ENCODE measurements around the gene FOXQ1.
"Not testable (repeated sequence)": the region's sequence is repeated elsewhere in the genome, so short reads cannot be mapped to it uniquely, and the experiment has no call there.

The FOXQ1 gene

DNA sequence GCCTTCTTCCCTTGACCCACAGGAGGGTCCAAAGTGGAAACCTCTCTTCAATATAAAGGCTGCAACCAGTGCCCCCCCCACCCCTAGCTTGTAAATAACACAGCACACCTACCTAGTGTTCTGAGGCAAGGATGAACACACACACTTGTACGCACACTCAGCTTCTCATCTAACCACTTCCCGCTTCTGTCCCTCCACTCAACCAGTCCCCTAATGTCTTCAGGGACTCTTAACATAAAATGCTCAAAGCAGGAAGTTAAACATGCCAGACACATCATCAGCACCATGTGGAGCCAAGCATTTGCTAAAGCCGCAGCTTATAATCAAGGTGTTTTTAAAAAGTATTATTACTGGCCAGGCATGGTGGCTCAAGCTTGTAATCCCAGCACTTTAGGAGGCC lies 35.3 kb downstream of the FOXQ1 start:
- TF ChIP-seq POLR2AphosphoS5 (IDR thresholded peaks at IDR 0.05; ENCODE audit: low read depth, low read length), result no peak
- TF ChIP-seq POLR2A (IDR thresholded peaks at IDR 0.05; ENCODE audit: low read depth, low read length), result no peak
- no peak for TF ChIP-seq TAF1 (IDR thresholded peaks at IDR 0.05; ENCODE audit: low read depth, low read length)
- no peak for TF ChIP-seq PAX5 (IDR thresholded peaks at IDR 0.05; ENCODE audit: insufficient read depth, low read length, severe bottlenecking)
- TF ChIP-seq SPI1 (IDR thresholded peaks at IDR 0.05; ENCODE audit: low read depth, low read length), result no peak
- TF ChIP-seq POU2F2 (IDR thresholded peaks at IDR 0.05; ENCODE audit: low read depth, low read length), result no peak
- FAIRE-seq (no peak), DNase-seq (ENCODE audit: insufficient read length, low spot score) (no peak)

DNA sequence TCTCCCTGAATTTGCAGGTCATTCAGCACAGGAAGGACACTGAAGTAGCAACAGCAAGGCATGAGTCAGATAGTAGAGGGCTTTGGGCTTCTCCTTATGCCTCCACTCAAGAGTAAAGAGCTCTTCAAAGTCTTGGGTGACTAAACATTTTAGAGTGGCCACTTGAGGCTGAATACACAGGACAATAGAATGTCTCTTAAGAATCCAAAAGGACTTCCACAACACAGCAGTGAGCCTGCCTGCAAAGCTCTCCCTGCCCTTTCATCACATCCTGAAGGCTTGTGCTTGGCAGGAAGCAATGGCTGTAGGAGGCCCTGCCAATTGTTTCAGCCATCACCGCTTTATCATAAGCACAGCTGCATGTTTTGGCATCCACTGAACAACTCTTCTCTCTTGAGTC lies 36.8 kb downstream of the FOXQ1 start:
- DNase-seq (ENCODE audit: insufficient read length, low spot score) (no peak), FAIRE-seq (no peak)

GRCh38 chr6:1349655-1350054 lies 37.8 kb downstream of the FOXQ1 start:
- DNase-seq (ENCODE audit: insufficient read length, low spot score), result no peak
- TF ChIP-seq TAF1 (IDR thresholded peaks at IDR 0.05; ENCODE audit: low read depth, low read length), result no peak
- no peak for TF ChIP-seq POLR2AphosphoS5 (IDR thresholded peaks at IDR 0.05; ENCODE audit: low read depth, low read length)
- TF ChIP-seq SPI1 (IDR thresholded peaks at IDR 0.05; ENCODE audit: low read depth, low read length), result no peak
- TF ChIP-seq POU2F2 (IDR thresholded peaks at IDR 0.05; ENCODE audit: low read depth, low read length), result no peak
- TF ChIP-seq POLR2A (IDR thresholded peaks at IDR 0.05; ENCODE audit: low read depth, low read length), result no peak
- TF ChIP-seq PAX5 (IDR thresholded peaks at IDR 0.05; ENCODE audit: insufficient read depth, low read length, severe bottlenecking), result no peak
- FAIRE-seq, result no peak

More for the DNA sequence above, 36.8 kb downstream of the FOXQ1 start:
- no peak for TF ChIP-seq POU2F2 (IDR thresholded peaks at IDR 0.05; ENCODE audit: low read depth, low read length)
- no peak for TF ChIP-seq PAX5 (IDR thresholded peaks at IDR 0.05; ENCODE audit: insufficient read depth, low read length, severe bottlenecking)
- no peak for TF ChIP-seq POLR2AphosphoS5 (IDR thresholded peaks at IDR 0.05; ENCODE audit: low read depth, low read length)
- TF ChIP-seq TAF1 (IDR thresholded peaks at IDR 0.05; ENCODE audit: low read depth, low read length), result no peak
- no peak for TF ChIP-seq SPI1 (IDR thresholded peaks at IDR 0.05; ENCODE audit: low read depth, low read length)
- TF ChIP-seq POLR2A (IDR thresholded peaks at IDR 0.05; ENCODE audit: low read depth, low read length), result no peak

DNA sequence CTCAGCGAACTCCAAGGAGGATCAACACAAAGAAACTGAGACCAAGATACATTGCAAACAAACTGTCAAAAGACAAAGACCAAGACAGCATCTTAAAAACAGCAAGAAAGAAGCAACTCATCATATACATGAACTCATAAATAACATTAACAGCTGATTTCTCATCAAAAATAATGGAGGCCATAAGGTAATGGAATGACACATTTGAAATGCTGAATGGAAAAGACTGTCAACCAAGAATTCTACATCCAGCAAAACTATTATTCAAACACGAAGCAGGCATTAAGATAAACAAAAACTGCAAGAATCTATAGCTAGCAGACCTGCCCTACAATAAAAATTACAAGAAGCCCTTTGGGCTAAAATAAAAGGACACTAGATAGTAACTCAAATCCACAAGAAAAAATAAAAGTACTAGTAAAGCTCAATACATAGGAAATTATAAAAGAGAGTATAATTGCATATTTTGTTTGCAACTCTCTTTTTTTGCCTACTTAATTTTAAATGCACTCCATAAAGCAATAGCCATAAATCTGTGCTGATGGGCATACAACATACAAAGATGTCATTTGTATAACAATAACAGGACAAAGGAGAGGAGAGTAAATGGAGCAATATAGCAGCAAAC lies 39.6 kb downstream of the FOXQ1 start:
- no peak for FAIRE-seq
- DNase-seq (ENCODE audit: insufficient read length, low spot score), result no peak
- no peak for TF ChIP-seq PAX5 (IDR thresholded peaks at IDR 0.05; ENCODE audit: insufficient read depth, low read length, severe bottlenecking)
- no peak for TF ChIP-seq TAF1 (IDR thresholded peaks at IDR 0.05; ENCODE audit: low read depth, low read length)
- no peak for TF ChIP-seq SPI1 (IDR thresholded peaks at IDR 0.05; ENCODE audit: low read depth, low read length)
- TF ChIP-seq POLR2AphosphoS5 (IDR thresholded peaks at IDR 0.05; ENCODE audit: low read depth, low read length), result no peak
- TF ChIP-seq POU2F2 (IDR thresholded peaks at IDR 0.05; ENCODE audit: low read depth, low read length), result no peak
- TF ChIP-seq POLR2A (IDR thresholded peaks at IDR 0.05; ENCODE audit: low read depth, low read length), result no peak

GRCh38 chr6:1355068-1355467 lies 43.2 kb downstream of the FOXQ1 start:
- FAIRE-seq; DNase-seq (ENCODE audit: insufficient read length, low spot score): not testable (repeated sequence)

GRCh38 chr6:1361717-1362116 lies 49.8 kb downstream of the FOXQ1 start:
- not testable (repeated sequence) for DNase-seq (ENCODE audit: insufficient read length, low spot score); FAIRE-seq

DNA sequence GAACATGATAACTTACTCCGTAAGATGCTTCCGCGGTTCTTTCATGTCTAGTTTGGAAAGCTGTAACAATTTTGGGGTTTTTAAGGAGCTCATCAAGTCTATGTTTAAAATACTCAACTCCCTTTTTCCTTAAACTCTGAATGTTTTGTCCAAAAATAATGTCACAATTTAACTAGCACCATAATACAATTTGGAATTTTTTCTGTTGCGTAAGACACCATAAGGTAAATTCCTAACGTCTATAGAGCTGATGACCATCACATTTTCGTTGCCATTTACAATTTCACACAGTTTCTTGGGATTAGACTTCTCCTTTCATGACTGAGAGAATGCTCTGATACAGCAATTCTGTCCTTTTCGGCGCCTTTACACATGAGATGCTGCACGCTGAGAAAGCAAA lies 50.7 kb downstream of the FOXQ1 start:
- DNase-seq (ENCODE audit: insufficient read length, low spot score) (no peak), FAIRE-seq (no peak)
- no peak for TF ChIP-seq PAX5 (IDR thresholded peaks at IDR 0.05; ENCODE audit: insufficient read depth, low read length, severe bottlenecking)
- no peak for TF ChIP-seq TAF1 (IDR thresholded peaks at IDR 0.05; ENCODE audit: low read depth, low read length)
- TF ChIP-seq SPI1 (IDR thresholded peaks at IDR 0.05; ENCODE audit: low read depth, low read length), result no peak
- TF ChIP-seq POLR2AphosphoS5 (IDR thresholded peaks at IDR 0.05; ENCODE audit: low read depth, low read length), result no peak
- TF ChIP-seq POLR2A (IDR thresholded peaks at IDR 0.05; ENCODE audit: low read depth, low read length), result no peak
- no peak for TF ChIP-seq POU2F2 (IDR thresholded peaks at IDR 0.05; ENCODE audit: low read depth, low read length)

GRCh38 chr6:1363298-1363697 lies 51.4 kb downstream of the FOXQ1 start:
- FAIRE-seq, result no peak
- DNase-seq (ENCODE audit: insufficient read length, low spot score), result no peak
- TF ChIP-seq POU2F2 (IDR thresholded peaks at IDR 0.05; ENCODE audit: low read depth, low read length) (no peak), PAX5 (IDR thresholded peaks at IDR 0.05; ENCODE audit: insufficient read depth, low read length, severe bottlenecking) (no peak), POLR2A (IDR thresholded peaks at IDR 0.05; ENCODE audit: low read depth, low read length) (no peak), TAF1 (IDR thresholded peaks at IDR 0.05; ENCODE audit: low read depth, low read length) (no peak), POLR2AphosphoS5 (IDR thresholded peaks at IDR 0.05; ENCODE audit: low read depth, low read length) (no peak), SPI1 (IDR thresholded peaks at IDR 0.05; ENCODE audit: low read depth, low read length) (no peak)

DNA sequence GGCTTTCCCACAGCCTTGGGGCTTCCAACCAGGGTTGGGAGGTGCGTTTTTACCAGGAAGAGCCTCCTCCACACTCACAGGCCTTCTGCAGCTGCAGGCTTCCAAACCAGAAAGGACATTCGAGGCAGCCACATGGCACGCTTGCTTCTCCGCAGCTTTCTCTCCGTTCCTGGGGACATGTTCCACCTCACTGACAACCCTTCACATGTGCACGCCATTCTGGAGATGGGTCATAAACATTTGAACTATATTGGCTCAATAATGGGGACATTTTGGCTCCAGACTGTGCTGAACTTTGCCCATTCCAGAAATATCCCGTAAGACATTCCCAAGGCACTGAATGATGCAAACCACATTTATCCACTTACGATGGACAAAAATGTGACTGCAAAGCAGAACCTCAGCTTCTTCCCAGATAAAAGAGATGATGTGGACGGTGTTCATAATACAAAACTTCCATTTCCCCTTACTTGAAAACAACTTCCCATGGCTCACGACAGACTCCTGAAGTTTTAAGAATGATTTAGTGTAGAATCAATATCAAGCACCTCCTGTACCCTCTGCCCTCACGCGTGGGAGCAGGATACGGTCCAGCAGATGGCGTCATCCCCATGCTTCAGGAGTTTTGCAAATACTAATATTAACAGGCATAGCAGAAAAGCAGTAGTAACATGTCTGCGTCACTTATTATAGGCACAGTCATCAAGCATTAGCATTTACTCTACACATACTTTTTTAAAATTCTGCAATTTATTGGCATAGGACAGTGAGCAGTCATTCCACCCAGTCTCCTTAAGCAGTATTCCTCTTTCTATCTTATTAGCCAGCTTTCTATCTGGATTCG lies 52.1 kb downstream of the FOXQ1 start:
- FAIRE-seq (no peak), DNase-seq (ENCODE audit: insufficient read length, low spot score) (no peak)
- no peak for TF ChIP-seq POU2F2 (IDR thresholded peaks at IDR 0.05; ENCODE audit: low read depth, low read length)
- TF ChIP-seq POLR2A (IDR thresholded peaks at IDR 0.05; ENCODE audit: low read depth, low read length), result no peak
- TF ChIP-seq POLR2AphosphoS5 (IDR thresholded peaks at IDR 0.05; ENCODE audit: low read depth, low read length), result no peak
- no peak for TF ChIP-seq TAF1 (IDR thresholded peaks at IDR 0.05; ENCODE audit: low read depth, low read length)
- no peak for TF ChIP-seq PAX5 (IDR thresholded peaks at IDR 0.05; ENCODE audit: insufficient read depth, low read length, severe bottlenecking)
